ENCODE data around the gene SLC39A9. TPM values are rescaled to one million over a fixed set of nuclear protein-coding genes. Genes with fewer than 3 reads are reported as not detected.

Gene SLC39A9
- total RNA-seq, 1 experiment from 2014 or later = 161 TPM

- Histone ChIP-seq H3K9me2 (replicated peaks; ENCODE audit: insufficient read depth, low read length) (no peaks in the 10 kb centered on the region), H3K9ac (ENCODE audit: low read length) (no peak overlapping the region), H3K9me3 (ENCODE audit: low read length) (no peaks in the 10 kb centered on the region), H3K4me3 (ENCODE audit: low read length) (no peak overlapping the region), H3K4me1 (ENCODE audit: low read length) (0 out of 2 replicates have a peak, but pooled peaks cover 3% of the 10 kb centered on the region), H2AFZ (ENCODE audit: low read length) (no peak overlapping the region), H3K27me3 (ENCODE audit: low read length) (no peaks in the 10 kb centered on the region), H3K36me3 (ENCODE audit: insufficient read depth, low read length) (peaks cover 24% of the 10 kb centered on the region; the same call in 1 of the 2 replicates), H3K79me2 (ENCODE audit: low read length) (no peaks in the 10 kb centered on the region), H4K20me1 (ENCODE audit: insufficient read depth, low read depth, low read length) (no peaks in the 10 kb centered on the region), H3K27ac (ENCODE audit: low read length) (no peak overlapping the region), H3K4me2 (ENCODE audit: low read depth, low read length, poor library complexity, severe bottlenecking) (no peak overlapping the region)
- no peak for DNase-seq
These were observed 60.6 kb downstream of the SLC39A9 start for GRCh38 chr14:69459122-69459521.

GRCh38 chr14:69460093-69460701 lies 61.7 kb downstream of the SLC39A9 start:
- no peaks in the 10 kb centered on the region for H3K9me2 ChIP-seq (replicated peaks; ENCODE audit: insufficient read depth, low read length)
- peaks cover 16% of the 10 kb centered on the region; the same call in 1 of the 2 replicates for H3K36me3 ChIP-seq (ENCODE audit: insufficient read depth, low read length)
- H3K4me3 ChIP-seq (ENCODE audit: low read length) = no peak overlapping the region
- H3K27me3 ChIP-seq (ENCODE audit: low read length) = no peaks in the 10 kb centered on the region
- H3K79me2 ChIP-seq (ENCODE audit: low read length) = no peaks in the 10 kb centered on the region
- peak; percentile 91 for DNase-seq
- H3K4me1 ChIP-seq (ENCODE audit: low read length) = 0 out of 2 replicates have a peak, but pooled peaks cover 3% of the 10 kb centered on the region
- no peak overlapping the region for H3K4me2 ChIP-seq (ENCODE audit: low read depth, low read length, poor library complexity, severe bottlenecking)
- no peaks in the 10 kb centered on the region for H4K20me1 ChIP-seq (ENCODE audit: insufficient read depth, low read depth, low read length)
- H3K9ac ChIP-seq (ENCODE audit: low read length) = no peak overlapping the region
- no peak overlapping the region for H2AFZ ChIP-seq (ENCODE audit: low read length)
- no peak overlapping the region for H3K27ac ChIP-seq (ENCODE audit: low read length)
- no peaks in the 10 kb centered on the region for H3K9me3 ChIP-seq (ENCODE audit: low read length)

GRCh38 chr14:69464379-69464778 lies 65.9 kb downstream of the SLC39A9 start:
- H3K27ac ChIP-seq (ENCODE audit: low read length) = no peak overlapping the region
- no peaks in the 10 kb centered on the region for H3K79me2 ChIP-seq (ENCODE audit: low read length)
- H3K9me2 ChIP-seq (replicated peaks; ENCODE audit: insufficient read depth, low read length) = no peaks in the 10 kb centered on the region
- H3K9me3 ChIP-seq (ENCODE audit: low read length) = no peaks in the 10 kb centered on the region
- no peak overlapping the region for H2AFZ ChIP-seq (ENCODE audit: low read length)
- H4K20me1 ChIP-seq (ENCODE audit: insufficient read depth, low read depth, low read length) = no peaks in the 10 kb centered on the region
- peak; percentile 40 for DNase-seq
- no peaks in the 10 kb centered on the region for H3K27me3 ChIP-seq (ENCODE audit: low read length)
- H3K4me1 ChIP-seq (ENCODE audit: low read length) = 0 out of 2 replicates have a peak, but pooled peaks cover 3% of the 10 kb centered on the region
- H3K9ac ChIP-seq (ENCODE audit: low read length) = no peak overlapping the region
- H3K36me3 ChIP-seq (ENCODE audit: insufficient read depth, low read length) = peaks cover 10% of the 10 kb centered on the region; the same call in 1 of the 2 replicates
- H3K4me3 ChIP-seq (ENCODE audit: low read length) = no peak overlapping the region
- H3K4me2 ChIP-seq (ENCODE audit: low read depth, low read length, poor library complexity, severe bottlenecking) = no peak overlapping the region

- no peak for DNase-seq
- no peaks in the 10 kb centered on the region for H4K20me1 ChIP-seq (ENCODE audit: insufficient read depth, low read depth, low read length)
- H3K27ac ChIP-seq (ENCODE audit: low read length) = no peak overlapping the region
- H3K36me3 ChIP-seq (ENCODE audit: insufficient read depth, low read length) = peaks cover 10% of the 10 kb centered on the region; the same call in 1 of the 2 replicates
- H3K4me3 ChIP-seq (ENCODE audit: low read length) = no peak overlapping the region
- no peak overlapping the region for H3K4me2 ChIP-seq (ENCODE audit: low read depth, low read length, poor library complexity, severe bottlenecking)
- no peaks in the 10 kb centered on the region for H3K9me3 ChIP-seq (ENCODE audit: low read length)
- no peaks in the 10 kb centered on the region for H3K9me2 ChIP-seq (replicated peaks; ENCODE audit: insufficient read depth, low read length)
- no peaks in the 10 kb centered on the region for H3K79me2 ChIP-seq (ENCODE audit: low read length)
- no peak overlapping the region for H2AFZ ChIP-seq (ENCODE audit: low read length)
- no peak overlapping the region for H3K9ac ChIP-seq (ENCODE audit: low read length)
- no peaks in the 10 kb centered on the region for H3K27me3 ChIP-seq (ENCODE audit: low read length)
- H3K4me1 ChIP-seq (ENCODE audit: low read length) = no peaks in the 10 kb centered on the region
These were observed 66.3 kb downstream of the SLC39A9 start for GRCh38 chr14:69464829-69465228.

- H4K20me1 ChIP-seq (ENCODE audit: insufficient read depth, low read depth, low read length) = no peaks in the 10 kb centered on the region
- DNase-seq = no peak
- no peak overlapping the region for H3K27ac ChIP-seq (ENCODE audit: low read length)
- H3K9me3 ChIP-seq (ENCODE audit: low read length) = no peaks in the 10 kb centered on the region
- H3K36me3 ChIP-seq (ENCODE audit: insufficient read depth, low read length) = no peaks in the 10 kb centered on the region
- no peaks in the 10 kb centered on the region for H3K9me2 ChIP-seq (replicated peaks; ENCODE audit: insufficient read depth, low read length)
- no peaks in the 10 kb centered on the region for H3K27me3 ChIP-seq (ENCODE audit: low read length)
- H2AFZ ChIP-seq (ENCODE audit: low read length) = no peak overlapping the region
- no peak overlapping the region for H3K9ac ChIP-seq (ENCODE audit: low read length)
- H3K4me1 ChIP-seq (ENCODE audit: low read length) = no peaks in the 10 kb centered on the region
- no peak overlapping the region for H3K4me3 ChIP-seq (ENCODE audit: low read length)
- H3K4me2 ChIP-seq (ENCODE audit: low read depth, low read length, poor library complexity, severe bottlenecking) = no peak overlapping the region
- H3K79me2 ChIP-seq (ENCODE audit: low read length) = no peaks in the 10 kb centered on the region
These were observed 70.5 kb downstream of the SLC39A9 start for GRCh38 chr14:69468949-69469348.

- H2AFZ ChIP-seq (ENCODE audit: low read length) = no peak overlapping the region
- H4K20me1 ChIP-seq (ENCODE audit: insufficient read depth, low read depth, low read length) = 0 out of 2 replicates have a peak, but pooled peaks cover 3% of the 10 kb centered on the region
- H3K27me3 ChIP-seq (ENCODE audit: low read length) = no peaks in the 10 kb centered on the region
- H3K9ac ChIP-seq (ENCODE audit: low read length) = no peak overlapping the region
- no peak for DNase-seq
- H3K36me3 ChIP-seq (ENCODE audit: insufficient read depth, low read length) = no peaks in the 10 kb centered on the region
- no peak overlapping the region for H3K4me3 ChIP-seq (ENCODE audit: low read length)
- H3K9me2 ChIP-seq (replicated peaks; ENCODE audit: insufficient read depth, low read length) = no peaks in the 10 kb centered on the region
- no peaks in the 10 kb centered on the region for H3K9me3 ChIP-seq (ENCODE audit: low read length)
- no peaks in the 10 kb centered on the region for H3K79me2 ChIP-seq (ENCODE audit: low read length)
- no peaks in the 10 kb centered on the region for H3K4me1 ChIP-seq (ENCODE audit: low read length)
- no peak overlapping the region for H3K4me2 ChIP-seq (ENCODE audit: low read depth, low read length, poor library complexity, severe bottlenecking)
- H3K27ac ChIP-seq (ENCODE audit: low read length) = no peak overlapping the region
These were observed 72.9 kb downstream of the SLC39A9 start for GRCh38 chr14:69471436-69471835.

GRCh38 chr14:69471916-69472315 lies 73.4 kb downstream of the SLC39A9 start:
- Histone ChIP-seq H2AFZ (ENCODE audit: low read length) (no peak overlapping the region), H3K9me2 (replicated peaks; ENCODE audit: insufficient read depth, low read length) (no peaks in the 10 kb centered on the region), H3K36me3 (ENCODE audit: insufficient read depth, low read length) (no peaks in the 10 kb centered on the region), H3K4me1 (ENCODE audit: low read length) (no peaks in the 10 kb centered on the region), H3K9ac (ENCODE audit: low read length) (no peak overlapping the region), H3K4me2 (ENCODE audit: low read depth, low read length, poor library complexity, severe bottlenecking) (no peak overlapping the region), H4K20me1 (ENCODE audit: insufficient read depth, low read depth, low read length) (0 out of 2 replicates have a peak, but pooled peaks cover 3% of the 10 kb centered on the region), H3K27ac (ENCODE audit: low read length) (no peak overlapping the region), H3K4me3 (ENCODE audit: low read length) (no peak overlapping the region), H3K79me2 (ENCODE audit: low read length) (no peaks in the 10 kb centered on the region), H3K27me3 (ENCODE audit: low read length) (no peaks in the 10 kb centered on the region), H3K9me3 (ENCODE audit: low read length) (no peaks in the 10 kb centered on the region)
- no peak for DNase-seq

- no peak overlapping the region for H3K9ac ChIP-seq (ENCODE audit: low read length)
- no peaks in the 10 kb centered on the region for H3K79me2 ChIP-seq (ENCODE audit: low read length)
- no peaks in the 10 kb centered on the region for H3K27me3 ChIP-seq (ENCODE audit: low read length)
- no peak overlapping the region for H3K4me2 ChIP-seq (ENCODE audit: low read depth, low read length, poor library complexity, severe bottlenecking)
- 0 out of 2 replicates have a peak, but pooled peaks cover 3% of the 10 kb centered on the region for H4K20me1 ChIP-seq (ENCODE audit: insufficient read depth, low read depth, low read length)
- H3K9me3 ChIP-seq (ENCODE audit: low read length) = no peaks in the 10 kb centered on the region
- H3K36me3 ChIP-seq (ENCODE audit: insufficient read depth, low read length) = no peaks in the 10 kb centered on the region
- no peak for DNase-seq
- peaks cover 6% of the 10 kb centered on the region for H3K4me1 ChIP-seq (ENCODE audit: low read length)
- H3K9me2 ChIP-seq (replicated peaks; ENCODE audit: insufficient read depth, low read length) = no peaks in the 10 kb centered on the region
- no peak overlapping the region for H3K4me3 ChIP-seq (ENCODE audit: low read length)
- H3K27ac ChIP-seq (ENCODE audit: low read length) = no peak overlapping the region
- H2AFZ ChIP-seq (ENCODE audit: low read length) = no peak overlapping the region
These were observed 74.8 kb downstream of the SLC39A9 start for GRCh38 chr14:69473260-69473659.
